H1 (cell line): ENCODE results near the gene SOSTDC1. TPM values are rescaled to one million over a fixed set of nuclear protein-coding genes. Genes with fewer than 3 reads are reported as not detected.

Source experiments
- CTCF ChIA-PET: fragments of 300-600 bp; sonication (Branson Sonifier 250); formaldehyde crosslinking; loops from one replicate; lab custom pipeline; 2021; ENCODE audit not compliant: partially characterized antibody; lab: Charles Lee
- POLR2A ChIA-PET: fragments of 300-600 bp; sonication (Branson Sonifier 250); formaldehyde crosslinking; loops from one replicate; lab custom pipeline; 2021; ENCODE audit warnings: inconsistent platforms; ENCODE audit not compliant: partially characterized antibody; lab: Charles Lee
- DNase-seq, 2 experiments: peaks; one replicate each; pipeline versions ENCODE4 v3.0.0 to v3.0.0-alpha.2; 2010 to 2022; ENCODE audit warnings: low spot score in 2 of 2, low read depth in 1 of 2, mixed read lengths in 1 of 2
- FAIRE-seq: peaks from 2 replicates; lab custom pipeline; 2011; peaks lifted over from hg19 to GRCh38; lab: Jason Lieb, UNC
- H2AFZ ChIP-seq: 2 replicates; pipeline ENCODE4 v1.8.1; 2012; ENCODE audit warnings: low read length, inconsistent platforms
- H2AK5ac ChIP-seq: 2 replicates; pipeline ENCODE4 v1.6.1; 2013; ENCODE audit warnings: low read depth, low read length
- H2BK120ac ChIP-seq: replicated peaks from 2 replicates; pipeline ENCODE3; 2013; ENCODE audit warnings: low read depth, low read length, inconsistent platforms
- H2BK12ac ChIP-seq: 2 replicates; pipeline ENCODE4 v1.6.1; 2013; ENCODE audit warnings: low read depth, low read length
- H2BK15ac ChIP-seq: 2 replicates; pipeline ENCODE4 v1.6.1; 2013; ENCODE audit warnings: low read length
- H2BK20ac ChIP-seq: 2 replicates; pipeline ENCODE4 v1.6.1; 2013; ENCODE audit warnings: low read length
- H2BK5ac ChIP-seq: 2 replicates; pipeline ENCODE4 v1.6.1; 2013; ENCODE audit warnings: low read depth, low read length
- H3K14ac ChIP-seq: 2 replicates; pipeline ENCODE4 v1.6.1; 2013; ENCODE audit warnings: inconsistent platforms; ENCODE audit not compliant: insufficient read length
- H3K18ac ChIP-seq: 2 replicates; pipeline ENCODE4 v1.6.1; 2013; ENCODE audit warnings: low read length; ENCODE audit errors: extremely low read depth
- H3K23ac ChIP-seq: 2 replicates; pipeline ENCODE4 v1.6.1; 2013; ENCODE audit warnings: inconsistent platforms; ENCODE audit not compliant: insufficient read length
- H3K23me2 ChIP-seq: 2 replicates; pipeline ENCODE4 v1.6.1; 2013; ENCODE audit warnings: low read depth, low read length
- H3K27ac ChIP-seq: 2 replicates; pipeline ENCODE4 v1.6.1; 2011; ENCODE audit warnings: low read depth, low read length, inconsistent platforms
- H3K27me3 ChIP-seq, 4 experiments: replicated peaks in 1 of 4; 1 replicate in 1 of 4; 2 replicates in 3 of 4; pipeline versions ENCODE4 v1.6.1 to v1.8.1; 2011 to 2013; ENCODE audit warnings: low read length in 3 of 4, mild to moderate bottlenecking in 3 of 4, inconsistent platforms in 2 of 4, mixed read lengths in 2 of 4, moderate library complexity in 1 of 4; ENCODE audit not compliant: control insufficient read depth in 3 of 4, insufficient read depth in 3 of 4; ENCODE audit errors: extremely low read depth in 1 of 4
- H3K36me3 ChIP-seq, 4 experiments: 2 replicates each; pipeline versions ENCODE4 v1.6.1 to v1.8.1; 2011 to 2013; ENCODE audit warnings: mild to moderate bottlenecking in 4 of 4, low read length in 3 of 4, moderate library complexity in 2 of 4, control low read depth in 1 of 4, inconsistent platforms in 1 of 4; ENCODE audit not compliant: insufficient read depth in 4 of 4, control insufficient read depth in 2 of 4
- H3K4ac ChIP-seq: replicated peaks from 2 replicates; pipeline ENCODE3; 2013; ENCODE audit warnings: low read length, low read depth, mixed read lengths, inconsistent platforms; ENCODE audit not compliant: insufficient read length
- H3K4me1 ChIP-seq, 4 experiments: replicated peaks in 1 of 4; 1 replicate in 1 of 4; 2 replicates in 3 of 4; pipeline versions ENCODE4 v1.6.1 to v1.8.1; 2011 to 2013; ENCODE audit warnings: low read length in 3 of 4, inconsistent platforms in 2 of 4, mixed read lengths in 1 of 4; ENCODE audit not compliant: insufficient read depth in 4 of 4, control insufficient read depth in 3 of 4
- H3K4me2 ChIP-seq, 2 experiments: 2 replicates each; pipeline versions ENCODE4 v1.6.1 to v1.8.1; 2011 to 2013; ENCODE audit warnings: low read depth in 2 of 2, low read length in 2 of 2, control low read depth in 1 of 2, inconsistent platforms in 1 of 2, mild to moderate bottlenecking in 1 of 2; ENCODE audit not compliant: insufficient read depth in 1 of 2
- H3K4me3 ChIP-seq, 4 experiments: fragments of 200-600, 300-600 bp in 1 of 4; sonication (generic), shearing (Covaris generic), sonication (Bioruptor Twin) in 1 of 4; 2 replicates each; pipeline versions ENCODE4 v1.5.1 to v1.8.1; 2011 to 2016; ENCODE audit warnings: low read length in 4 of 4, low read depth in 3 of 4, control low read depth in 2 of 4, inconsistent platforms in 2 of 4, mild to moderate bottlenecking in 2 of 4, mixed read lengths in 1 of 4, moderate library complexity in 1 of 4; ENCODE audit not compliant: insufficient read depth in 2 of 4; ENCODE audit errors: extremely low read depth in 1 of 4
- H3K56ac ChIP-seq: replicated peaks from 2 replicates; pipeline ENCODE3; 2013; ENCODE audit warnings: low read depth, mild to moderate bottlenecking, mixed read lengths, low read length, inconsistent platforms; ENCODE audit not compliant: insufficient read length
- H3K79me1 ChIP-seq: 2 replicates; pipeline ENCODE4 v1.6.1; 2013; ENCODE audit warnings: low read depth, low read length, control low read depth
- H3K79me2 ChIP-seq, 2 experiments: 2 replicates each; pipeline versions ENCODE4 v1.6.1 to v1.8.1; 2012 to 2013; ENCODE audit warnings: low read length in 2 of 2, mild to moderate bottlenecking in 2 of 2, inconsistent platforms in 1 of 2; ENCODE audit not compliant: insufficient read depth in 2 of 2, control insufficient read depth in 1 of 2
- H3K9ac ChIP-seq, 4 experiments: replicated peaks in 1 of 4; 1 replicate in 1 of 4; 2 replicates in 3 of 4; pipeline versions ENCODE4 v1.6.1 to v1.8.1; 2011 to 2013; ENCODE audit warnings: low read depth in 3 of 4, low read length in 3 of 4, control low read depth in 2 of 4, mild to moderate bottlenecking in 2 of 4, moderate library complexity in 2 of 4, inconsistent platforms in 1 of 4; ENCODE audit errors: extremely low read depth in 1 of 4
- H3K9me3 ChIP-seq, 2 experiments: 2 replicates each; pipeline versions ENCODE4 v1.6.1 to v1.8.1; 2012 to 2013; ENCODE audit warnings: mild to moderate bottlenecking in 2 of 2, moderate library complexity in 2 of 2, control low read depth in 1 of 2, inconsistent platforms in 1 of 2, low read depth in 1 of 2, low read length in 1 of 2, mixed read lengths in 1 of 2; ENCODE audit not compliant: insufficient read depth in 2 of 2
- H4K20me1 ChIP-seq, 2 experiments: replicated peaks in 1 of 2; 2 replicates each; pipeline versions ENCODE3 to v1.8.1; 2011 to 2013; ENCODE audit warnings: inconsistent platforms in 2 of 2, low read length in 2 of 2, mild to moderate bottlenecking in 1 of 2; ENCODE audit not compliant: insufficient read depth in 2 of 2, control insufficient read depth in 1 of 2
- H4K5ac ChIP-seq: 2 replicates; pipeline ENCODE4 v1.6.1; 2013; ENCODE audit warnings: low read length, low read depth, mixed read lengths, inconsistent platforms; ENCODE audit not compliant: insufficient read length
- H4K8ac ChIP-seq: 2 replicates; pipeline ENCODE4 v1.8.0; 2013; ENCODE audit warnings: mild to moderate bottlenecking, moderate library complexity, low read length, inconsistent platforms; ENCODE audit not compliant: insufficient read depth; ENCODE audit errors: extremely low read depth
- H4K91ac ChIP-seq: replicated peaks from 2 replicates; pipeline ENCODE3; 2013; ENCODE audit warnings: low read length, mixed read lengths, inconsistent platforms; ENCODE audit not compliant: insufficient read length
- CBX8 ChIP-seq: fragments of 300-800, 300-1000 bp; sonication (generic); IDR thresholded peaks from 2 replicates; pipeline ENCODE4 v1.7.1; 2016; ENCODE audit warnings: low read depth, low read length, borderline replicate concordance
- HDAC2 ChIP-seq, 2 experiments: fragments of 300-600 bp in 1 of 2; sonication (generic) in 1 of 2; IDR thresholded peaks; 2 replicates each; pipeline ENCODE4 v1.6.1; 2011 to 2012; ENCODE audit warnings: low read depth in 2 of 2, low read length in 2 of 2, mild to moderate bottlenecking in 2 of 2, moderate library complexity in 2 of 2, borderline replicate concordance in 1 of 2, inconsistent platforms in 1 of 2
- KDM1A ChIP-seq: fragments of 200-600, 300-600 bp; sonication (generic); IDR thresholded peaks from 2 replicates; pipeline ENCODE4 v1.7.1; 2016; ENCODE audit warnings: mild to moderate bottlenecking, low read length, borderline replicate concordance
- RFX5 ChIP-seq: IDR thresholded peaks from 2 replicates; pipeline ENCODE4 v1.6.1; 2011; ENCODE audit warnings: low read depth, low read length, improper control_type of control experiment, borderline replicate concordance
- YY1 ChIP-seq: IDR thresholded peaks from 2 replicates; pipeline ENCODE4 v1.6.1; 2011; ENCODE audit warnings: low read depth, mild to moderate bottlenecking, low read length
- WGBS, 2 experiments: shearing (Covaris generic) in 1 of 2; methylation state at CpG; one replicate each; pipeline versions ENCODE4 v1.1.6 to v1.1.7; 2013 to 2015; ENCODE audit warnings: low lambda C conversion rate in 2 of 2, mixed read lengths in 2 of 2, inconsistent platforms in 1 of 2, low coverage in 1 of 2, missing lambda C conversion rate in 1 of 2; ENCODE audit not compliant: insufficient replicate concordance in 2 of 2, insufficient coverage in 1 of 2, insufficient read length in 1 of 2; ENCODE audit errors: extremely low coverage in 1 of 2, missing lambda C conversion rate in 1 of 2; 5-methylcytosine and 5-hydroxymethylcytosine counted together
- polyA plus RNA-seq, 7 experiments: library from polyadenylated mRNA; depleted of rRNA in 3 of 7; stranded (reverse) in 5 of 7; unstranded in 2 of 7; fragments of >200 nt in 5 of 7; fragments of 200-250 nt in 2 of 7; gene quantifications; 1 replicate in 5 of 7; 2 replicates in 1 of 7; 4 replicates in 1 of 7; pipeline versions ENCODE4 v1.2.1 to v1.2.3, GENCODE V29; 2011 to 2013; ENCODE audit warnings: missing spikeins in 2 of 7, mixed read lengths in 2 of 7
- total RNA-seq: library from RNA; stranded (reverse); fragmentation: NEBNext Ultra II Directional; extraction: Animal tissue kit (Norgen Biotek cat#: 25700); gene quantifications from 2 replicates; pipeline ENCODE4 v1.2.1, GENCODE V29; 2021
- TF ChIP-seq, protein P1 (sequence below): IDR thresholded peaks from 2 replicates; pipeline ENCODE4 v1.6.1; 2012; ENCODE audit warnings: inconsistent platforms

Gene SOSTDC1
- total and polyA plus RNA-seq, 2 of the 8 experiments (the other 6 are each of a cell fraction or from before 2014, with no cell fraction given), result 0.35 to 0.79 TPM

DNA sequence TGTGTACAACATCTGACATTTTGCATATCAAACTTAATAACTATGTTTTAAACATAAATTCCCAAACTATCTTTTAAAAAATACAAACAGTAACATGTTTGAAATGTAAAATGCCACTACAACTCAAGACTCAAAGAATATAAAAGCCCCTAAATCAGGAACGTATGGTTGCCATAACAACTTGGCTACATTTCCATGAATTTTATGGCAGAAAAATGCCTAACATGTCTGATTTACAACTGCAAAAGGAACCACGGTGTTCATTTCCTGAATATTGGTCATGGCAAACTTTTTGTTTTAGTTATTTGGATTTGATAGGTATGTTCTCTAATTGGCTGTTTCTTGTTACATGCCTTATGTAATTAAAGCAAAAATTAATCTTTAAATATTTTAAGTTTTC, 2.0 kb downstream of the SOSTDC1 start:
- H4K91ac ChIP-seq, result no peak overlapping the region
- H3K9me3 ChIP-seq, result no peaks in the 10 kb centered on the region
- no peaks in the 10 kb centered on the region for H3K27me3 ChIP-seq
- H3K4ac ChIP-seq, result no peak overlapping the region
- H2BK120ac ChIP-seq, result no peak overlapping the region
- no peak overlapping the region for H2BK12ac ChIP-seq
- FAIRE-seq, result no peak
- H2BK5ac ChIP-seq, result no peak overlapping the region
- no peak for DNase-seq
- no peak overlapping the region for H3K23ac ChIP-seq
- no peaks in the 10 kb centered on the region for H4K20me1 ChIP-seq
- no peak overlapping the region for H2AK5ac ChIP-seq
- no peak overlapping the region for H3K14ac ChIP-seq
- H3K27ac ChIP-seq, result no peak overlapping the region
- CTCF ChIA-PET, result interaction anchor here (1.2 to 1.4 kb wide), 2 partner anchors 30 to 101 kb away, joined by 3 to 6 read pairs; no protein-coding TSS in a partner anchor
- H3K18ac ChIP-seq, result no peak overlapping the region
- H2BK15ac ChIP-seq, result no peak overlapping the region
- 88% methylated on average over 2 of the region's 2 CpGs; no CpG with 5 or more reads in 1 of the 2 experiments for WGBS, 2 experiments
- no peaks in the 10 kb centered on the region for H3K36me3 ChIP-seq
- H3K56ac ChIP-seq, result no peak overlapping the region
- H3K4me3 ChIP-seq, result no peak overlapping the region
- POLR2A ChIA-PET, result no interaction called here
- no peak overlapping the region for H4K5ac ChIP-seq
- no peak overlapping the region for H2AFZ ChIP-seq
- no peak overlapping the region for H3K9ac ChIP-seq
- no peak overlapping the region for H4K8ac ChIP-seq
- no peaks in the 10 kb centered on the region for H3K79me2 ChIP-seq
- no peaks in the 10 kb centered on the region for H3K79me1 ChIP-seq
- no peak overlapping the region for H3K4me2 ChIP-seq
- H3K4me1 ChIP-seq, result peaks cover 5 to 23% (median 14%) of the 10 kb centered on the region in 4 experiments
- H3K23me2 ChIP-seq, result no peaks in the 10 kb centered on the region
- H2BK20ac ChIP-seq, result no peak overlapping the region
- TF ChIP-seq RFX5, result no peak
- TF ChIP-seq, protein P1, sequence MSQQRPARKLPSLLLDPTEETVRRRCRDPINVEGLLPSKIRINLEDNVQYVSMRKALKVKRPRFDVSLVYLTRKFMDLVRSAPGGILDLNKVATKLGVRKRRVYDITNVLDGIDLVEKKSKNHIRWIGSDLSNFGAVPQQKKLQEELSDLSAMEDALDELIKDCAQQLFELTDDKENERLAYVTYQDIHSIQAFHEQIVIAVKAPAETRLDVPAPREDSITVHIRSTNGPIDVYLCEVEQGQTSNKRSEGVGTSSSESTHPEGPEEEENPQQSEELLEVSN, result no peak
- TF ChIP-seq CBX8, result no peak
- no peak for TF ChIP-seq HDAC2 (IDR thresholded peaks at IDR 0.05; ENCODE audit: borderline replicate concordance in 1 of 2, low read depth in 2 of 2, low read length in 2 of 2)
- TF ChIP-seq YY1, result no peak
- no peak for TF ChIP-seq KDM1A
